H9 (cell line): ENCODE results near the gene SNTN. TPM values are rescaled to one million over a fixed set of nuclear protein-coding genes. Genes with fewer than 3 reads are reported as not detected.

Experiments
- DNase-seq: peaks from one replicate; pipeline ENCODE4 v3.0.0-alpha.2; 2017
- H2AFZ ChIP-seq: one replicate; pipeline ENCODE4 v1.6.1; 2013; ENCODE audit warnings: mild to moderate bottlenecking, low read length, control low read depth, moderate library complexity
- H2AK5ac ChIP-seq: 2 replicates; pipeline ENCODE4 v1.6.1; 2013; ENCODE audit warnings: low read length, control low read depth, mixed read lengths; ENCODE audit not compliant: insufficient read length
- H2BK120ac ChIP-seq: one replicate; pipeline ENCODE4 v1.6.1; 2013; ENCODE audit warnings: low read depth, mild to moderate bottlenecking, low read length, control low read depth, inconsistent platforms; ENCODE audit not compliant: poor library complexity, severe bottlenecking
- H2BK12ac ChIP-seq: 2 replicates; pipeline ENCODE4 v1.6.1; 2013; ENCODE audit warnings: low read length, control low read depth, mixed read lengths, low read depth; ENCODE audit not compliant: insufficient read length
- H2BK15ac ChIP-seq: 2 replicates; pipeline ENCODE4 v1.6.1; 2013; ENCODE audit warnings: low read depth, low read length, control low read depth
- H2BK20ac ChIP-seq: one replicate; pipeline ENCODE4 v1.6.1; 2013; ENCODE audit warnings: low read depth, mild to moderate bottlenecking, low read length, control low read depth, inconsistent platforms; ENCODE audit not compliant: poor library complexity, severe bottlenecking
- H2BK5ac ChIP-seq: 2 replicates; pipeline ENCODE4 v1.6.1; 2013; ENCODE audit warnings: low read length, control low read depth, mixed read lengths; ENCODE audit not compliant: insufficient read length
- H3K14ac ChIP-seq: 2 replicates; pipeline ENCODE4 v1.6.1; 2013; ENCODE audit warnings: low read length, control low read depth; ENCODE audit not compliant: insufficient read depth
- H3K18ac ChIP-seq: 2 replicates; pipeline ENCODE4 v1.6.1; 2013; ENCODE audit warnings: low read depth, mild to moderate bottlenecking, mixed read lengths, low read length, control low read depth; ENCODE audit not compliant: insufficient read length
- H3K23ac ChIP-seq: 2 replicates; pipeline ENCODE4 v1.6.1; 2013; ENCODE audit warnings: low read length, control low read depth, mixed read lengths, low read depth; ENCODE audit not compliant: insufficient read length
- H3K23me2 ChIP-seq: 2 replicates; pipeline ENCODE4 v1.6.1; 2013; ENCODE audit warnings: low read depth, mild to moderate bottlenecking, mixed read lengths, low read length, control low read depth; ENCODE audit not compliant: insufficient read length, poor library complexity, severe bottlenecking
- H3K27ac ChIP-seq: 2 replicates; pipeline ENCODE4 v1.5.1; 2013; ENCODE audit warnings: low read length, control low read depth, mixed read lengths, low read depth; ENCODE audit not compliant: insufficient read length
- H3K27me3 ChIP-seq: 2 replicates; pipeline ENCODE4 v1.6.1; 2013; ENCODE audit warnings: low read length, control low read depth, inconsistent platforms; ENCODE audit not compliant: insufficient read depth
- H3K4ac ChIP-seq: 2 replicates; pipeline ENCODE4 v1.6.1; 2013; ENCODE audit warnings: low read depth, mild to moderate bottlenecking, control low read depth, inconsistent platforms, low read length, moderate library complexity
- H3K4me1 ChIP-seq: 2 replicates; pipeline ENCODE4 v1.6.1; 2013; ENCODE audit warnings: low read length, control low read depth, inconsistent platforms; ENCODE audit not compliant: insufficient read depth
- H3K4me2 ChIP-seq: 2 replicates; pipeline ENCODE4 v1.6.1; 2013; ENCODE audit warnings: low read length, control low read depth, mixed read lengths; ENCODE audit not compliant: insufficient read length, insufficient read depth
- H3K56ac ChIP-seq: 2 replicates; pipeline ENCODE4 v1.6.1; 2013; ENCODE audit warnings: low read depth, mild to moderate bottlenecking, mixed read lengths, low read length, control low read depth; ENCODE audit not compliant: insufficient read length
- H3K79me1 ChIP-seq: 2 replicates; pipeline ENCODE4 v1.6.1; 2013; ENCODE audit warnings: low read depth, mild to moderate bottlenecking, moderate library complexity, low read length, control low read depth, inconsistent platforms; ENCODE audit not compliant: insufficient read depth, poor library complexity, severe bottlenecking
- H3K79me2 ChIP-seq: 2 replicates; pipeline ENCODE4 v1.6.1; 2013; ENCODE audit warnings: low read length, control low read depth, inconsistent platforms; ENCODE audit not compliant: insufficient read depth
- H3K9ac ChIP-seq: 2 replicates; pipeline ENCODE4 v1.6.1; 2013; ENCODE audit warnings: low read length, control low read depth, mixed read lengths; ENCODE audit not compliant: insufficient read length; ENCODE audit errors: extremely low read depth
- H3K9me3 ChIP-seq: one replicate; pipeline ENCODE4 v1.6.1; 2013; ENCODE audit warnings: low read depth, low read length, inconsistent platforms; ENCODE audit not compliant: control insufficient read depth
- H3T11ph ChIP-seq: one replicate; pipeline ENCODE4 v1.6.1; 2013; ENCODE audit warnings: mild to moderate bottlenecking, low read length, control low read depth, inconsistent platforms
- H4K20me1 ChIP-seq: one replicate; pipeline ENCODE4 v1.6.1; 2013; ENCODE audit not compliant: control insufficient read depth, insufficient read length, insufficient read depth
- H4K5ac ChIP-seq: 2 replicates; pipeline ENCODE4 v1.6.1; 2013; ENCODE audit warnings: low read depth, mild to moderate bottlenecking, mixed read lengths, low read length, control low read depth; ENCODE audit not compliant: insufficient read length
- H4K8ac ChIP-seq: replicated peaks from 2 replicates; pipeline ENCODE4 v1.6.1; 2013; ENCODE audit warnings: low read length, control low read depth, mixed read lengths, low read depth; ENCODE audit not compliant: insufficient read length
- H4K91ac ChIP-seq: 2 replicates; pipeline ENCODE4 v1.6.1; 2013; ENCODE audit warnings: low read depth, mild to moderate bottlenecking, moderate library complexity, mixed read lengths, low read length, control low read depth; ENCODE audit not compliant: insufficient read length
- H3K27ac Mint-ChIP-seq, 3 experiments: 2 replicates in 2 of 3; 3 replicates in 1 of 3; pipeline ENCODE4 v1.8.0; 2020 to 2021; ENCODE audit warnings: mixed read lengths in 3 of 3, mild to moderate bottlenecking in 1 of 3, moderate library complexity in 1 of 3
- H3K27me3 Mint-ChIP-seq: 2 replicates; pipeline ENCODE4 v1.8.0; 2021; ENCODE audit warnings: low read depth, mild to moderate bottlenecking, moderate library complexity, mixed read lengths
- H3K36me3 Mint-ChIP-seq, 3 experiments: 2 replicates in 2 of 3; 3 replicates in 1 of 3; pipeline ENCODE4 v1.8.0; 2020 to 2021; ENCODE audit warnings: low read depth in 3 of 3, mixed read lengths in 3 of 3; ENCODE audit not compliant: insufficient read depth in 1 of 3
- H3K4me1 Mint-ChIP-seq, 2 experiments: 2 replicates each; pipeline ENCODE4 v1.8.0; 2020; ENCODE audit warnings: mixed read lengths in 2 of 2
- H3K4me3 Mint-ChIP-seq, 2 experiments: 2 replicates in 1 of 2; 3 replicates in 1 of 2; pipeline ENCODE4 v1.8.0; 2020 to 2021; ENCODE audit warnings: mild to moderate bottlenecking in 2 of 2, mixed read lengths in 2 of 2, moderate library complexity in 1 of 2
- H3K9me3 Mint-ChIP-seq, 2 experiments: 2 replicates in 1 of 2; 3 replicates in 1 of 2; pipeline ENCODE4 v1.8.0; 2020; ENCODE audit warnings: mild to moderate bottlenecking in 2 of 2, mixed read lengths in 2 of 2, moderate library complexity in 1 of 2
- CTCF ChIP-seq: fragments of 200-600 bp; sonication (generic); conservative IDR thresholded peaks from 3 replicates; pipeline ENCODE4 v1.8.0; 2021; ENCODE audit warnings: antibody characterized with exemption, mild to moderate bottlenecking
- WGBS: extraction: QIAGEN DNeasy Blood & Tissue Kit; methylation state at CpG from one replicate; pipeline ENCODE4 v1.1.7; 2013; ENCODE audit warnings: missing lambda C conversion rate, low lambda C conversion rate, mixed read lengths; ENCODE audit not compliant: insufficient read length; ENCODE audit errors: extremely low coverage; 5-methylcytosine and 5-hydroxymethylcytosine counted together
- total RNA-seq: library from RNA; stranded (reverse); gene quantifications from 2 replicates; pipeline ENCODE4 v1.2.1, GENCODE V29; 2021

The SNTN gene
- total RNA-seq, 1 experiment from 2014 or later: not detected

DNA sequence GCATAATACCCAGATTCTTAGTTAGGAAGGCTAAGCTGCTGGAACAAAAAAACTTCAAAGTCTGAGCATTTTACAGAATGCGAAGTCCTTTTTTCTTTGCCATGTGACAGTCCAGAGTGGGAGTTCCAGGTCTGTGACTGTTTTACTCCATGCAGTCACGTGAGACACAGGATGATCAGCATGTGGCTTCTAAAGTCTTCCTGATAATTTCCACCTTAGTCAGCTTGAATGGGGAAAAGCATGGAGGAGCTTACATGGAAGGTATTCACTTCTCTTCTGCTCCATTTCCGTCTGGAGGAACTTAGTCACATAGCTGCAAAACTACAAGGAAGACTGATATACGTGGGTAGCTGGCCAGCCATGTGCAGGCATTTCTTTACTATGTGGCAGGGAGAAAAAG lies 1.7 kb downstream of the SNTN start:
- Histone ChIP-seq H3K56ac (no peak overlapping the region), H3K4ac (no peak overlapping the region), H2BK20ac (no peak overlapping the region), H3K4me1 (no peaks in the 10 kb centered on the region), H2BK12ac (no peak overlapping the region), H3K23me2 (no peaks in the 10 kb centered on the region), H4K8ac (no peak overlapping the region), H3K14ac (no peak overlapping the region), H2AFZ (no peak overlapping the region), H3K79me2 (no peaks in the 10 kb centered on the region), H4K91ac (no peak overlapping the region), H2BK15ac (no peak overlapping the region), H4K20me1 (no peaks in the 10 kb centered on the region), H3K18ac (no peak overlapping the region), H3T11ph (no peak overlapping the region), H3K4me2 (no peak overlapping the region), H3K9me3 (no peaks in the 10 kb centered on the region), H4K5ac (no peak overlapping the region), H3K27me3 (no peaks in the 10 kb centered on the region), H3K79me1 (no peaks in the 10 kb centered on the region), H3K9ac (no peak overlapping the region), H2AK5ac (no peak overlapping the region), H2BK5ac (no peak overlapping the region), H2BK120ac (no peak overlapping the region), H3K27ac (no peak overlapping the region), H3K23ac (no peak overlapping the region)
- H3K27ac Mint-ChIP-seq: no peak overlapping the region
- peaks cover 0 to 3% of the 10 kb centered on the region in 2 experiments; a peak in 2 of 5 replicates for H3K9me3 Mint-ChIP-seq
- no peak overlapping the region for H3K4me3 Mint-ChIP-seq
- DNase-seq: no peak
- H3K27me3 Mint-ChIP-seq: no peaks in the 10 kb centered on the region
- H3K36me3 Mint-ChIP-seq: no peaks in the 10 kb centered on the region
- no peak for TF ChIP-seq CTCF
- H3K4me1 Mint-ChIP-seq: 0 out of 4 replicates have a peak, but pooled peaks cover 0 to 3% of the 10 kb centered on the region in 2 experiments
- WGBS: no CpG with 5 or more reads among the region's 4 CpGs
